Nephron progenitor cell (in vitro differentiated cells): ENCODE results near the gene FKBP5.

Source experiments
- DNase-seq: peaks from one replicate; pipeline ENCODE4 v3.0.0; 2021
- H3K27ac Mint-ChIP-seq: 2 replicates; pipeline ENCODE4 v1.8.0; 2021; ENCODE audit warnings: mild to moderate bottlenecking, moderate library complexity, mixed read lengths
- H3K27me3 Mint-ChIP-seq: 2 replicates; pipeline ENCODE4 v1.8.0; 2021; ENCODE audit warnings: mild to moderate bottlenecking, low read depth, mixed read lengths; ENCODE audit not compliant: poor library complexity
- H3K36me3 Mint-ChIP-seq: 2 replicates; pipeline ENCODE4 v1.8.0; 2021; ENCODE audit warnings: low read depth, mixed read lengths
- H3K4me1 Mint-ChIP-seq: 2 replicates; pipeline ENCODE4 v1.8.0; 2021; ENCODE audit warnings: mixed read lengths
- H3K4me3 Mint-ChIP-seq: 2 replicates; pipeline ENCODE4 v1.8.0; 2021; ENCODE audit warnings: mild to moderate bottlenecking, moderate library complexity, mixed read lengths
- H3K9me3 Mint-ChIP-seq: 2 replicates; pipeline ENCODE4 v1.8.0; 2021; ENCODE audit warnings: mild to moderate bottlenecking, moderate library complexity, mixed read lengths
- CTCF ChIP-seq: fragments of 200-600 bp; sonication (generic); IDR thresholded peaks from 2 replicates; pipeline ENCODE4 v1.5.0; 2021; ENCODE audit warnings: antibody characterized with exemption

The FKBP5 gene

GRCh38 chr6:35728683-35729678, 40.3 kb upstream of the FKBP5 start:
- Mint-ChIP-seq H3K4me1 (peaks cover 73% of the 10 kb centered on the region), H3K9me3 (no peaks in the 10 kb centered on the region), H3K27ac (peak overlapping the region; percentile 30), H3K4me3 (peak overlapping the region; percentile 84), H3K36me3 (no peaks in the 10 kb centered on the region), H3K27me3 (no peaks in the 10 kb centered on the region)
- no peak for DNase-seq
- no peak for TF ChIP-seq CTCF

- no peak overlapping the region for H3K27ac Mint-ChIP-seq
- H3K4me1 Mint-ChIP-seq: peaks cover 72% of the 10 kb centered on the region
- H3K36me3 Mint-ChIP-seq: no peaks in the 10 kb centered on the region
- no peaks in the 10 kb centered on the region for H3K27me3 Mint-ChIP-seq
- peak overlapping the region; percentile 84 for H3K4me3 Mint-ChIP-seq
- TF ChIP-seq CTCF: no peak
- DNase-seq: peak; percentile 62
- no peaks in the 10 kb centered on the region for H3K9me3 Mint-ChIP-seq
Observed at GRCh38 chr6:35727935-35728682, 39.4 kb upstream of the FKBP5 start.

- Mint-ChIP-seq H3K4me3 (peak overlapping the region; percentile 76), H3K4me1 (peaks cover 70% of the 10 kb centered on the region), H3K27ac (peak overlapping the region; percentile 49), H3K9me3 (no peaks in the 10 kb centered on the region), H3K27me3 (no peaks in the 10 kb centered on the region), H3K36me3 (no peaks in the 10 kb centered on the region)
- peak; percentile 66 for DNase-seq
- TF ChIP-seq CTCF: no peak
Observed at GRCh38 chr6:35727231-35727934, 38.7 kb upstream of the FKBP5 start.

- TF ChIP-seq CTCF: no peak
- Mint-ChIP-seq H3K9me3 (no peaks in the 10 kb centered on the region), H3K36me3 (no peaks in the 10 kb centered on the region), H3K4me1 (peaks cover 75% of the 10 kb centered on the region), H3K4me3 (peak overlapping the region; percentile 58), H3K27ac (no peak overlapping the region), H3K27me3 (no peaks in the 10 kb centered on the region)
- DNase-seq: no peak
Observed at GRCh38 chr6:35725721-35726438, 37.2 kb upstream of the FKBP5 start.

GRCh38 chr6:35725081-35725708, 36.5 kb upstream of the FKBP5 start:
- Mint-ChIP-seq H3K27me3 (no peaks in the 10 kb centered on the region), H3K4me3 (peak overlapping the region; percentile 58), H3K36me3 (no peaks in the 10 kb centered on the region), H3K4me1 (peaks cover 82% of the 10 kb centered on the region), H3K27ac (peak overlapping the region; percentile 74), H3K9me3 (no peaks in the 10 kb centered on the region)
- no peak for DNase-seq
- TF ChIP-seq CTCF: no peak
